GM19324 (cell line): ENCODE results near the gene UIMC1.

Experiments
- ATAC-seq: cut with Tn5 transposase; IDR thresholded peaks from one replicate; pipeline ENCODE4 v1.9.1; 2021; ENCODE audit warnings: mild to moderate bottlenecking, moderate library complexity; ENCODE audit not compliant: unreplicated experiment, low FRiP score

The UIMC1 gene

DNA sequence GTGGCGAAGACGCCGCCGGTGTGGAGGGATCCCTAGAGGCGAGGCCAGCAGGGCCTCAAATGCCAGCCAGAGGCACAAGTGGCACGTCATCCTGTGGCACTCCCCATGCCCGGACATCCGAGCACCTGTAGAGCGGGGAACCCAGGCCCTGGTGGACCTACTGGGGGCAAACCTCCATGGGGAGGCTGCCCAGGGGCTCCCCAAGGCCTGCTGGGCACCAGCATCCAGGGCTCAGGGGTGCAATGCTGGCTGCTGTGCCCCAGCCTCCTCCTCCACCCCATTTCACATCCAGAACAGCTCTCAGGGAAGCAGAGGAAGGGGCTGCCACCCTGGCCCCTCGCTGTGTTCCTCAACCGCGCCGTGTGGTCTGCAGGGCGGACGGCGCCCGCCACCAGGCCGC lies 151.0 kb downstream of the UIMC1 start:
- ATAC-seq, result no peak
